ENCODE data around the gene CLUH. TPM values are rescaled to one million over a fixed set of nuclear protein-coding genes. Genes with fewer than 3 reads are reported as not detected.
"Not testable (repeated sequence)": the region's sequence is repeated elsewhere in the genome, so short reads cannot be mapped to it uniquely, and the experiment has no call there.

Gene CLUH
- polyA plus RNA-seq, 2 donors = 65.2 to 85.5 TPM

GRCh38 chr17:2682176-2682938 is 29.2 kb downstream of the CLUH start:
- WGBS, 2 donors = 56 to 61% methylated on average over 3 of the region's 3 CpGs
- no peaks in the 10 kb centered on the region for H3K27me3 ChIP-seq (ENCODE audit: control insufficient read depth in 1 of 2, insufficient read depth in 2 of 2, low read length in 2 of 2)
- H3K36me3 ChIP-seq (ENCODE audit: control insufficient read depth in 2 of 2, insufficient read depth in 2 of 2, low read length in 1 of 2) = peaks cover 11 to 14% of the 10 kb centered on the region in 2 donors

GRCh38 chr17:2681650-2682049 is 29.9 kb downstream of the CLUH start:
- no peak overlapping the region for H3K27ac ChIP-seq (ENCODE audit: low read depth in 2 of 2, low read length in 1 of 2)
- H3K27me3 ChIP-seq (ENCODE audit: control insufficient read depth in 1 of 2, insufficient read depth in 2 of 2, low read length in 2 of 2) = no peaks in the 10 kb centered on the region
- peaks cover 11 to 14% of the 10 kb centered on the region in 2 donors for H3K36me3 ChIP-seq (ENCODE audit: control insufficient read depth in 2 of 2, insufficient read depth in 2 of 2, low read length in 1 of 2)
- H3K4me3 ChIP-seq (ENCODE audit: low read depth in 1 of 2, low read length in 2 of 2) = no peak overlapping the region
- H3K4me1 ChIP-seq (ENCODE audit: control insufficient read depth in 2 of 2, insufficient read depth in 2 of 2, low read length in 1 of 2) = peaks cover 0 to 2% of the 10 kb centered on the region in 2 donors
- no peaks in the 10 kb centered on the region for H3K9me3 ChIP-seq (ENCODE audit: control insufficient read depth in 2 of 2, insufficient read depth in 1 of 2, low read depth in 1 of 2, low read length in 1 of 2)
- 81 to 84% methylated on average over 7 of the region's 7 CpGs for WGBS, 2 donors

More at GRCh38 chr17:2682176-2682938, 29.2 kb downstream of the CLUH start:
- Histone ChIP-seq H3K4me3 (ENCODE audit: low read depth in 1 of 2, low read length in 2 of 2) (no peak overlapping the region), H3K9me3 (ENCODE audit: control insufficient read depth in 2 of 2, insufficient read depth in 1 of 2, low read depth in 1 of 2, low read length in 1 of 2) (no peaks in the 10 kb centered on the region), H3K4me1 (ENCODE audit: control insufficient read depth in 2 of 2, insufficient read depth in 2 of 2, low read length in 1 of 2) (peaks cover 0 to 5% of the 10 kb centered on the region in 2 donors), H3K27ac (ENCODE audit: low read depth in 2 of 2, low read length in 1 of 2) (no peak overlapping the region)

DNA sequence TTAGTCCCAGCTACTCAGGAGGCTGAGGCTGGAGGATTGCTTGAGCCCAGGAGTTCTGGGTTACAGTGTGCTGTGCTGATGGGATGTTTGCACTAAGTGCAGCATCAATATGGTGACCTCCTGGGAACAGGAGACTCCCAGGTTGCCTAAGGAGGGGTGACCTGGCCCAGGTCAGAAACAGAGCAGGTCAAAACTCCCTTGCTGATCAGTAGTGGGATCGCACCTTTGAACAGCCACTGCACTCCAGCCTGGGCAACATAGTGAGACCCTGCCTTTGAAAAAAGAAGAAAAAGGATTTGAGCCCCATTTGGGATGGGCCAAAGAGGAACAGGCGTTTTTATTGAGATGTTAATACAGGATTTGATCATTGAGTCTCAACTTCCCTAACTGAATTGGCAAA is 30.6 kb downstream of the CLUH start:
- 94 to 95% methylated on average over 2 of the region's 2 CpGs for WGBS, 2 donors
- peaks cover 0 to 2% of the 10 kb centered on the region in 2 donors for H3K4me1 ChIP-seq (ENCODE audit: control insufficient read depth in 2 of 2, insufficient read depth in 2 of 2, low read length in 1 of 2)
- no peak overlapping the region for H3K4me3 ChIP-seq (ENCODE audit: low read depth in 1 of 2, low read length in 2 of 2)
- H3K36me3 ChIP-seq (ENCODE audit: control insufficient read depth in 2 of 2, insufficient read depth in 2 of 2, low read length in 1 of 2) = peaks cover 11 to 14% of the 10 kb centered on the region in 2 donors
- no peaks in the 10 kb centered on the region for H3K27me3 ChIP-seq (ENCODE audit: control insufficient read depth in 1 of 2, insufficient read depth in 2 of 2, low read length in 2 of 2)
- H3K27ac ChIP-seq (ENCODE audit: low read depth in 2 of 2, low read length in 1 of 2) = no peak overlapping the region
- no peaks in the 10 kb centered on the region for H3K9me3 ChIP-seq (ENCODE audit: control insufficient read depth in 2 of 2, insufficient read depth in 1 of 2, low read depth in 1 of 2, low read length in 1 of 2)

DNA sequence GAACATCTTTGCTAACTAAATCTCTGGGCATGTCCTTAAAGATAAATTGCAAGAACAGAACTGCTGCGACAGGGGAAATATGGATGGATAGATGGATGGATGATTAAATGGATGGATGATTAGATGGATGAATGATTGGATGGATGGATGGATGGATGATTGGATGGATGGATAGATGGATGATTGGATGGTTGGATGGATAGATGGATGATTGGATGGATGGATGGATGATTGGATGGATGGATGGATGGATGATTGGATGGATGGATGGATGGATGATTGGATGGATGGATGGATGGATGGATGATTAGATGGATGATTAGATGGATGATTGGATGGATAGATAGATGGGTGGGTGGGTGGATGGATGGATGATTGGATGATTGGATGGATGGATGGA is 32.3 kb downstream of the CLUH start:
- H3K4me1 ChIP-seq (ENCODE audit: control insufficient read depth in 2 of 2, insufficient read depth in 2 of 2, low read length in 1 of 2); H3K9me3 ChIP-seq (ENCODE audit: control insufficient read depth in 2 of 2, insufficient read depth in 1 of 2, low read depth in 1 of 2, low read length in 1 of 2); H3K27ac ChIP-seq (ENCODE audit: low read depth in 2 of 2, low read length in 1 of 2); H3K27me3 ChIP-seq (ENCODE audit: control insufficient read depth in 1 of 2, insufficient read depth in 2 of 2, low read length in 2 of 2); H3K4me3 ChIP-seq (ENCODE audit: low read depth in 1 of 2, low read length in 2 of 2): not testable (repeated sequence)
- 95 to 99% methylated on average over 1 of the region's 1 CpG for WGBS, 2 donors
- peaks cover 8 to 12% of the 10 kb centered on the region in 2 donors for H3K36me3 ChIP-seq (ENCODE audit: control insufficient read depth in 2 of 2, insufficient read depth in 2 of 2, low read length in 1 of 2)

DNA sequence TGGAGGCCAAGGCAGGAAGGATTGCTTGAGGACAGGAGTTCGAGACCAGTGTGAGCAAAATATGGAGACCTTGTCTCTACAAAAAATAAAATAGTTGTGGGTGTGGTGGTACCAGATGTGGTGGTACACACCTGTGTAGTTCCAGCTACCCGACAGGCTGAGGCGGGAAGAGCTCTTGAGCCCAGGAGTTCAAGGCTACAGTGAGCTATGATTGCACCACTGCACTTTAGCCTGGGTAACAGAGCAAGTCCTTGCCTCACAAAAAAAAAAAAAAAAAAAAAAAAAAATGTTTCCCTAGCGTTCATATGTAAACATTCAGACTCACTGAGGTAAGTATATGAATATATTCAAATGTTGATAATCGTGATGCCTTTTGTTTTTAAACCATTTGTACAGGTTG is 39.5 kb downstream of the CLUH start:
- WGBS, 2 donors = 87 to 91% methylated on average over 5 of the region's 5 CpGs
- no peak overlapping the region for H3K27ac ChIP-seq (ENCODE audit: low read depth in 2 of 2, low read length in 1 of 2)
- H3K36me3 ChIP-seq (ENCODE audit: control insufficient read depth in 2 of 2, insufficient read depth in 2 of 2, low read length in 1 of 2) = peaks cover 1 to 15% of the 10 kb centered on the region in 2 donors
- H3K27me3 ChIP-seq (ENCODE audit: control insufficient read depth in 1 of 2, insufficient read depth in 2 of 2, low read length in 2 of 2) = no peaks in the 10 kb centered on the region
- H3K4me3 ChIP-seq (ENCODE audit: low read depth in 1 of 2, low read length in 2 of 2) = no peak overlapping the region
- H3K4me1 ChIP-seq (ENCODE audit: control insufficient read depth in 2 of 2, insufficient read depth in 2 of 2, low read length in 1 of 2) = no peaks in the 10 kb centered on the region
- H3K9me3 ChIP-seq (ENCODE audit: control insufficient read depth in 2 of 2, insufficient read depth in 1 of 2, low read depth in 1 of 2, low read length in 1 of 2) = no peaks in the 10 kb centered on the region

DNA sequence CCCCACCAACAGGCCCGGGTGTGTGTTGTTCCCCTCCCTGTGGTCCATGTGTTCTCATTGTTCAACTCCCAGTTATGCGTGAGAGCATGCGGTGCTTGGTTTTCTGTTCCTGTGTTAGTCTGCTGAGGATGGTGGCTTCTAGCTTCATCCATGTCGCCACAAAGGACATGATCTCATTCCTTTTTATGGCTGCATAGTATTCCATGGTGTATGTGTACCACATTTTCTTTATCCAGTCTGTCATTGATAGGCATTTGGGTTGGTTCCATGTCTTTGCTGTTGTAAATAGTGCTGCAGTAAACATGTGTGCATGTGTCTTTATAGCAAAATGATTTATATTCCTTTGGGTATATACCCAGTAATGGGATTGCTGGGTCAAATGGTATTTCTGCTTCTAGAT is 51.2 kb downstream of the CLUH start:
- H3K4me1 ChIP-seq (ENCODE audit: control insufficient read depth in 2 of 2, insufficient read depth in 2 of 2, low read length in 1 of 2); H3K27ac ChIP-seq (ENCODE audit: low read depth in 2 of 2, low read length in 1 of 2); H3K36me3 ChIP-seq (ENCODE audit: control insufficient read depth in 2 of 2, insufficient read depth in 2 of 2, low read length in 1 of 2); H3K27me3 ChIP-seq (ENCODE audit: control insufficient read depth in 1 of 2, insufficient read depth in 2 of 2, low read length in 2 of 2); H3K9me3 ChIP-seq (ENCODE audit: control insufficient read depth in 2 of 2, insufficient read depth in 1 of 2, low read depth in 1 of 2, low read length in 1 of 2); H3K4me3 ChIP-seq (ENCODE audit: low read depth in 1 of 2, low read length in 2 of 2): not testable (repeated sequence)
- 95% methylated on average over 4 of the region's 4 CpGs for WGBS, 2 donors

DNA sequence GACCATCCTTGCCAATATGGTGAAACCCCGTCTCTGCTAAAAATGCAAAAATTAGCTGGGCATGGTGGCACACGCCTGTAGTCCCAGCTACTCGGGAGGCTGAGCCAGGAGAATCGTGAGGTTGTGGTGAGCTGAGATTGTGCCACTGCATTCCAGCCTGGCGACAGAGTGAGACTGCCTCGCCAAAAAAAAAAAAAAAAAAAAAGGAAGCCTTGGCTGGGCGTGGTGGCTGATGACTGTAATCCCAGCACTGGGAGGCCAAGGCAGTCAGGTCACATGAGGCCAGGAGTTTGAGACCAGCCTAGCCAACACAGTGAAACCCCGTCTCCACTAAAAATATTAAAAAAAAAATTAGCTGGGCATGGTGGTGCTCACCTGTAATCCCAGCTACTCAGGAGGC is 52.2 kb downstream of the CLUH start:
- not testable (repeated sequence) for H3K27me3 ChIP-seq (ENCODE audit: control insufficient read depth in 1 of 2, insufficient read depth in 2 of 2, low read length in 2 of 2); H3K27ac ChIP-seq (ENCODE audit: low read depth in 2 of 2, low read length in 1 of 2); H3K9me3 ChIP-seq (ENCODE audit: control insufficient read depth in 2 of 2, insufficient read depth in 1 of 2, low read depth in 1 of 2, low read length in 1 of 2); H3K4me1 ChIP-seq (ENCODE audit: control insufficient read depth in 2 of 2, insufficient read depth in 2 of 2, low read length in 1 of 2); H3K36me3 ChIP-seq (ENCODE audit: control insufficient read depth in 2 of 2, insufficient read depth in 2 of 2, low read length in 1 of 2); H3K4me3 ChIP-seq (ENCODE audit: low read depth in 1 of 2, low read length in 2 of 2)
- WGBS, 2 donors = 47 to 70% methylated on average over 8 of the region's 8 CpGs

GRCh38 chr17:2656283-2656682 is 55.3 kb downstream of the CLUH start:
- Histone ChIP-seq H3K36me3 (ENCODE audit: control insufficient read depth in 2 of 2, insufficient read depth in 2 of 2, low read length in 1 of 2) (peaks cover 0 to 2% of the 10 kb centered on the region in 2 donors), H3K4me3 (ENCODE audit: low read depth in 1 of 2, low read length in 2 of 2) (no peak overlapping the region), H3K27me3 (ENCODE audit: control insufficient read depth in 1 of 2, insufficient read depth in 2 of 2, low read length in 2 of 2) (no peaks in the 10 kb centered on the region), H3K27ac (ENCODE audit: low read depth in 2 of 2, low read length in 1 of 2) (no peak overlapping the region), H3K9me3 (ENCODE audit: control insufficient read depth in 2 of 2, insufficient read depth in 1 of 2, low read depth in 1 of 2, low read length in 1 of 2) (no peaks in the 10 kb centered on the region), H3K4me1 (ENCODE audit: control insufficient read depth in 2 of 2, insufficient read depth in 2 of 2, low read length in 1 of 2) (no peaks in the 10 kb centered on the region)
- 0 to 14% methylated on average over 1 of the region's 1 CpG for WGBS, 2 donors

- WGBS, 2 donors = 71 to 76% methylated on average over 7 of the region's 7 CpGs
- no peak overlapping the region for H3K27ac ChIP-seq (ENCODE audit: low read depth in 2 of 2, low read length in 1 of 2)
Measured at GRCh38 chr17:2655546-2655945, 56.0 kb downstream of the CLUH start.

GRCh38 chr17:2652911-2653310 is 58.7 kb downstream of the CLUH start:
- WGBS, 2 donors = 91 to 92% methylated on average over 3 of the region's 3 CpGs
- H3K36me3 ChIP-seq (ENCODE audit: control insufficient read depth in 2 of 2, insufficient read depth in 2 of 2, low read length in 1 of 2) = not testable (repeated sequence)

More at GRCh38 chr17:2655546-2655945, 56.0 kb downstream of the CLUH start:
- Histone ChIP-seq H3K27me3 (ENCODE audit: control insufficient read depth in 1 of 2, insufficient read depth in 2 of 2, low read length in 2 of 2) (no peaks in the 10 kb centered on the region), H3K4me1 (ENCODE audit: control insufficient read depth in 2 of 2, insufficient read depth in 2 of 2, low read length in 1 of 2) (no peaks in the 10 kb centered on the region), H3K36me3 (ENCODE audit: control insufficient read depth in 2 of 2, insufficient read depth in 2 of 2, low read length in 1 of 2) (peaks cover 0 to 2% of the 10 kb centered on the region in 2 donors), H3K9me3 (ENCODE audit: control insufficient read depth in 2 of 2, insufficient read depth in 1 of 2, low read depth in 1 of 2, low read length in 1 of 2) (no peaks in the 10 kb centered on the region), H3K4me3 (ENCODE audit: low read depth in 1 of 2, low read length in 2 of 2) (no peak overlapping the region)

More at GRCh38 chr17:2652911-2653310, 58.7 kb downstream of the CLUH start:
- not testable (repeated sequence) for H3K4me3 ChIP-seq (ENCODE audit: low read depth in 1 of 2, low read length in 2 of 2); H3K27me3 ChIP-seq (ENCODE audit: control insufficient read depth in 1 of 2, insufficient read depth in 2 of 2, low read length in 2 of 2); H3K4me1 ChIP-seq (ENCODE audit: control insufficient read depth in 2 of 2, insufficient read depth in 2 of 2, low read length in 1 of 2); H3K27ac ChIP-seq (ENCODE audit: low read depth in 2 of 2, low read length in 1 of 2); H3K9me3 ChIP-seq (ENCODE audit: control insufficient read depth in 2 of 2, insufficient read depth in 1 of 2, low read depth in 1 of 2, low read length in 1 of 2)

Data from esophagus (tissue), 2 donors.